Stimulated activated CD8-positive, alpha-beta memory T cell treated with anti-CD3 and anti-CD28 coated beads, Interleukin-4, amount 100 ng/mL, for 24 hours (primary cell): ENCODE data around the gene COL18A1.
"Not testable (repeated sequence)": the region's sequence is repeated elsewhere in the genome, so short reads cannot be mapped to it uniquely, and the experiment has no call there.

ENCODE experiments used
- DNase-seq: peaks from one replicate; pipeline ENCODE4 v3.0.0-alpha.2; 2020; ENCODE audit warnings: low read depth

COL18A1 gene

DNA sequence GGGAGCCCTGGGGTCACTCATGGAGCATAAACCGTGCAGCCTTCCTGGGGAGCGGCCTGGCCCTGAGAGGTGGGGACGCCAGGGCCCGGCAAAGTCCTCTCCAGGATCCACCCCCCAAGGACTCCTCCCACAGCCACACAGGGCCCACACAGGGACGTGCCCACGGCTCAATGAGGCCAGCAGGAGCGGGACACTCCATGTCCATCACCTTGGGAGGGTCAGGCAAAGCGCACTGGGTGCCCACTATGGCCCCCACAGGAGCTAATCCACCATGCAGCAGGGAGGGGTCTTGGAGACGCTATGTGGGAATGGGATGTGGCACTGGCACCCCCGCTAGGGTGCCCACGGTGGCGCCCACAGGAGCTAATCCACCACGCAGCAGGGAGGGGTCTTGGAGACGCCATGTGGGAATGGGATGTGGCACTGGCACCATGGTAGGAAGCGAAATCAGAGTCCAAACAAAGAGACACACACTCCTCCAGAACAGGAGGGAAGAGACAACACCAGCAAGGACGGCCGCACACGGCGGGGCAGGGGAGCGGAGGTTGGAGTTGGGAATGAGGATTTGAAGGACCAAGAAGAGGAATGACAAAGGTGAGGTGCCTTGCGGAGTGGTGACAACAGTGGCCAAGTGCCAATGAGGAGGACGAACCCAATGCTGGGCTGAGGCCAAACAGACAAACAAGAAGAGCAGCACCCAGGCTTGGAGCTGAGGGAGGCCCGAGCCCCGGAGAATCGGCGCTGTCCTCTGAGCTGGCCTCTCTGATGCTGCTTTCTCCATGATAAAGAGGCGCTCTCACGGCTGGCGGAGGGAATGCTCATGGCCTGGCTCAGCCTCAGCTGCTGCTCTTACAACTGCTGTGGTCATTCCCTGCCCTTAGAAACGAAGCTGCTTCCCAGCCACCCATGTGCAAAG is 155.4 kb downstream of the COL18A1 start:
- no peak for DNase-seq

DNA sequence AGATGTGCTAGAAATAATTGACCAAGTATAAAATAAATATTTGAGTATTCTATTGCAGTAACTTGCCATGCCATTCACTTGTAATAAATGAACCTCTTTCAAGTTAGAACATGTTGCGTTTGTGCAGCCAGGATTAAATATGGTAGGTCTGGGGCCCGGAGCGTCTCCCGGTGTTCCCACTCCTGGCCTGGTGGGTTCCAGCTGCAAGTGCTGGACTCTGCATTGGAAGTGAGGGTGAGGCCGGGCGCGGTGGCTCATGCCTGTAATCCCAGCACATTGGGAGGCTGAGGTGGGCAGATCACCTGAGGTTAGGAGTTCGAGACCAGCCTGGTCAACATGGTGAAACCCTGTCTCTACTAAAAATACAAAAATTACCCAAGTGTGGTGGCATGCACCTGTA is 156.3 kb downstream of the COL18A1 start:
- not testable (repeated sequence) for DNase-seq

DNA sequence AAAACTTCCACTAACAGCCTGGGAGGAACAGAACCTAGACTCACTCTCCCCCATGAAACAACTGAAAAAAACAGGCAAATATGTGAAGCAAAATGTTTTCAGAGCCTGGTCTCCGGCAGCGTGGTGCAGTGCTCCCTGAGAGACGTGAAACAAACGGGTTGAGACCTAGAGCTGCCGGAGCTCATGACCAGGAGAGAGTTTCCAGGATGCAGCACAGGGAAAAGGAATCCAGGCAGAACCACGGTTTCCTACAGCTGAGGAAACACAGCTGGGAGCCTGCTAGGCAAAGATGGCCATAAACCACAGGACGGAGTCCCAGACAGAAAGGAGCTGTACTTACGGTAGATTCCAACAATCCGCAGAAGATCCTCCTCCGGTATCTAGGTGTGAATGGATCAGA is 157.4 kb downstream of the COL18A1 start:
- no peak for DNase-seq

DNA sequence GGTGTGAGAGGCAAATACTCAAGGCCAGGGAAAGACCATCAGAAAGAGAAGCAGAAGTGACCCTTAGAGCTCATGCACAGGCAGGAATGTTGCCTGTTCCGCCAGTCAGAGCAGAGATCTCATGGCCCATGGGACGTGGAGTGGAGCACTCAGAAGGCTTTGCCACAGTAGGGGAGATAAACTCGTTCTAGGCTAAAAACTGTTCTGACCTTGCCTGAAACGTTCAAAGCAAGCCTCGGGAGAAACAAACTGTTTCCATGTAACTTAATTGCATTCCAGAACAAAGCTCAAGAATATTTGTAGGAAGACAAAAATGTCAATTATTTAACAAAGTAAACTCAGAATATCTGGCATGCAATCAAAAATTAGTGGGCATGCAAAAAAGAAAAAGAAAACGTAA is 158.0 kb downstream of the COL18A1 start:
- no peak for DNase-seq
